Jurkat, Clone E6-1 (cell line): ENCODE results near the gene FAAP20.

Experiments
- DNase-seq: peaks from one replicate; pipeline ENCODE4 v3.0.0-alpha.2; 2011; ENCODE audit warnings: low read depth, low spot score
- H3K4me3 ChIP-seq: 2 replicates; pipeline ENCODE4 v1.5.1; 2011; ENCODE audit warnings: mild to moderate bottlenecking, low read length, control low read depth, moderate library complexity

FAAP20 gene

GRCh38 chr1:2170211-2170610 is 24.4 kb downstream of the FAAP20 start:
- DNase-seq, result no peak
- no peak overlapping the region for H3K4me3 ChIP-seq

- H3K4me3 ChIP-seq, result no peak overlapping the region
- DNase-seq, result no peak
Observed at GRCh38 chr1:2169200-2169836, 25.3 kb downstream of the FAAP20 start.

- H3K4me3 ChIP-seq, result no peak overlapping the region
- DNase-seq, result no peak
Observed at GRCh38 chr1:2168535-2168934, 26.0 kb downstream of the FAAP20 start.

- no peak for DNase-seq
Observed at GRCh38 chr1:2168090-2168489, 26.5 kb downstream of the FAAP20 start.

GRCh38 chr1:2166695-2167094 is 27.9 kb downstream of the FAAP20 start:
- H3K4me3 ChIP-seq, result no peak overlapping the region
- no peak for DNase-seq

More at GRCh38 chr1:2168090-2168489, 26.5 kb downstream of the FAAP20 start:
- H3K4me3 ChIP-seq, result no peak overlapping the region

- no peak for DNase-seq
- H3K4me3 ChIP-seq, result no peak overlapping the region
Observed at GRCh38 chr1:2166254-2166653, 28.3 kb downstream of the FAAP20 start.

GRCh38 chr1:2165646-2166045 is 28.9 kb downstream of the FAAP20 start:
- H3K4me3 ChIP-seq, result no peak overlapping the region
- no peak for DNase-seq

GRCh38 chr1:2163205-2163604 is 31.4 kb downstream of the FAAP20 start:
- H3K4me3 ChIP-seq, result no peak overlapping the region
- no peak for DNase-seq

- DNase-seq, result no peak
- no peak overlapping the region for H3K4me3 ChIP-seq
Observed at GRCh38 chr1:2160451-2161300, 33.9 kb downstream of the FAAP20 start.

- no peak overlapping the region for H3K4me3 ChIP-seq
- no peak for DNase-seq
Observed at GRCh38 chr1:2159124-2159523, 35.4 kb downstream of the FAAP20 start.

GRCh38 chr1:2158272-2158671 is 36.3 kb downstream of the FAAP20 start:
- DNase-seq, result no peak
- no peak overlapping the region for H3K4me3 ChIP-seq

- DNase-seq, result no peak
Observed at GRCh38 chr1:2157856-2158255, 36.7 kb downstream of the FAAP20 start.

GRCh38 chr1:2156866-2157265 is 37.7 kb downstream of the FAAP20 start:
- no peak overlapping the region for H3K4me3 ChIP-seq
- no peak for DNase-seq

More at GRCh38 chr1:2157856-2158255, 36.7 kb downstream of the FAAP20 start:
- no peak overlapping the region for H3K4me3 ChIP-seq

GRCh38 chr1:2155788-2156187 is 38.8 kb downstream of the FAAP20 start:
- no peak overlapping the region for H3K4me3 ChIP-seq

GRCh38 chr1:2155147-2155598 is 39.4 kb downstream of the FAAP20 start:
- no peak overlapping the region for H3K4me3 ChIP-seq
- no peak for DNase-seq

More at GRCh38 chr1:2155788-2156187, 38.8 kb downstream of the FAAP20 start:
- DNase-seq, result no peak

- H3K4me3 ChIP-seq, result no peak overlapping the region
- DNase-seq, result no peak
Observed at GRCh38 chr1:2154022-2154421, 40.5 kb downstream of the FAAP20 start.

GRCh38 chr1:2152954-2153353 is 41.6 kb downstream of the FAAP20 start:
- no peak overlapping the region for H3K4me3 ChIP-seq
- no peak for DNase-seq

GRCh38 chr1:2151911-2152310 is 42.7 kb downstream of the FAAP20 start:
- DNase-seq, result no peak
- H3K4me3 ChIP-seq, result no peak overlapping the region

GRCh38 chr1:2151252-2151651 is 43.3 kb downstream of the FAAP20 start:
- DNase-seq, result no peak
- H3K4me3 ChIP-seq, result no peak overlapping the region

- DNase-seq, result no peak
- H3K4me3 ChIP-seq, result no peak overlapping the region
Observed at GRCh38 chr1:2150801-2151200, 43.8 kb downstream of the FAAP20 start.
